Duodenal mucosa (tissue), 2 donors: ENCODE results near the gene NALCN.

Experiments used
- H3K27ac ChIP-seq: one replicate; pipeline ENCODE4 v1.7.0; 2013; ENCODE audit warnings: low read depth, low read length
- H3K27me3 ChIP-seq, 2 donors: one replicate each; pipeline ENCODE4 v1.7.0; 2013; ENCODE audit warnings: low read length in 2 of 2, control low read depth in 1 of 2; ENCODE audit not compliant: insufficient read depth in 2 of 2, control insufficient read depth in 1 of 2
- H3K36me3 ChIP-seq, 2 donors: one replicate each; pipeline ENCODE4 v1.7.0; 2013; ENCODE audit warnings: low read length in 2 of 2, control low read depth in 1 of 2; ENCODE audit not compliant: insufficient read depth in 2 of 2, control insufficient read depth in 1 of 2
- H3K4me1 ChIP-seq, 2 donors: one replicate each; pipeline ENCODE4 v1.7.0; 2013; ENCODE audit warnings: low read length in 2 of 2, control low read depth in 1 of 2; ENCODE audit not compliant: insufficient read depth in 2 of 2, control insufficient read depth in 1 of 2
- H3K4me3 ChIP-seq, 2 donors: one replicate each; pipeline ENCODE4 v1.7.0; 2013; ENCODE audit warnings: low read length in 2 of 2, low read depth in 1 of 2
- H3K9ac ChIP-seq, 2 donors: one replicate each; pipeline ENCODE4 v1.7.0; 2013; ENCODE audit warnings: low read length in 2 of 2, low read depth in 1 of 2
- H3K9me3 ChIP-seq, 2 donors: one replicate each; pipeline ENCODE4 v1.7.0; 2013; ENCODE audit warnings: low read length in 2 of 2, control low read depth in 1 of 2; ENCODE audit not compliant: control insufficient read depth in 1 of 2

NALCN gene

GRCh38 chr13:101080616-101081015 lies 335.7 kb downstream of the NALCN start:
- Histone ChIP-seq H3K9me3 (no peaks in the 10 kb centered on the region), H3K36me3 (no peaks in the 10 kb centered on the region), H3K9ac (no peak overlapping the region), H3K27me3 (no peaks in the 10 kb centered on the region), H3K27ac (no peak overlapping the region), H3K4me1 (no peaks in the 10 kb centered on the region), H3K4me3 (no peak overlapping the region)

DNA sequence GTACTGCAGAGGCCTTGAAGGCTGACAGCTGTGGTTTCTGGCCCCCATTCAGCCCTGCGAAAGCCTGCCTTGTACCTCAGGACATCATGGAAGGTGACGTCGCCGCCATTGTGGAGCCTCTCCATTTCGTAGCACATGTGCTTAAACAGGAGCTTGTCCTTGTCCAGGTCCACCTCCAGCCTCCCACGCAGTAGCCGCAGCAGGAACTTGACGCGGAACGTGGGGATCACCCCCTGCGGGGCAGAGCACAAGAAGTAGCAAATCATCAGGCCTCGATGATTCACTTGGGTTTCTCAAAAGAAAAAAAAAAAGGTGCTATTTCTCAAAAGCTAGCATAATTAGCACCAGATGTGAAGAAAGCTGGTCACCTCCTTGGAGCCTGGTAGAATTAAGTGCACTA lies 351.0 kb downstream of the NALCN start:
- H3K27ac ChIP-seq, result no peak overlapping the region
- no peaks in the 10 kb centered on the region for H3K27me3 ChIP-seq
- H3K4me3 ChIP-seq, result no peak overlapping the region
- H3K9ac ChIP-seq, result no peak overlapping the region
- H3K4me1 ChIP-seq, result no peaks in the 10 kb centered on the region
- no peaks in the 10 kb centered on the region for H3K9me3 ChIP-seq
- H3K36me3 ChIP-seq, result no peaks in the 10 kb centered on the region

DNA sequence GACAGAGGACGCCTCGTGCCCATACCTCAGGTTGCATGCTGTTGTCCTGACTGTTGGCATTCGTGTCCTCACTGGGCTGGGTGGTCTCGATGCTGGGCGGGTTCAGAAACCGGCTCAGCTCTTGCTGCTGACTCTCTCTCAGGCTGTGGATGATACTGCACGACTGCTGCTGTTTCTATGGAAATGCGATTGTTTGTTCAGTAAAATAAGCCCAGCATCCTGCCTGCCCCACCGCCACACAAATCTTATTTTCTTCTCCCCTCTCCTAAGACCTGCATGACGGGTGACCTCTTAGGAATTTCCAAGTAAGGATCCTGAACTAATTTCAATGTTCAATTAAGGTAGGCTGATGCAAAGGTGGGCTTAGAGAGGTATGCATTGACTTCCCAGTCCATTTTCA lies 356.5 kb downstream of the NALCN start:
- Histone ChIP-seq H3K4me3 (no peak overlapping the region), H3K4me1 (no peaks in the 10 kb centered on the region), H3K27me3 (no peaks in the 10 kb centered on the region), H3K27ac (no peak overlapping the region), H3K9ac (no peak overlapping the region), H3K9me3 (no peaks in the 10 kb centered on the region), H3K36me3 (no peaks in the 10 kb centered on the region)

- Histone ChIP-seq H3K4me3 (no peak overlapping the region), H3K9ac (no peak overlapping the region), H3K4me1 (no peaks in the 10 kb centered on the region), H3K27me3 (no peaks in the 10 kb centered on the region), H3K27ac (no peak overlapping the region), H3K9me3 (no peaks in the 10 kb centered on the region), H3K36me3 (no peaks in the 10 kb centered on the region)
Measured at GRCh38 chr13:101058841-101059240, 357.5 kb downstream of the NALCN start.

- Histone ChIP-seq H3K4me1 (no peaks in the 10 kb centered on the region), H3K9me3 (no peaks in the 10 kb centered on the region)
Measured at GRCh38 chr13:101053301-101054093, 362.8 kb downstream of the NALCN start.

DNA sequence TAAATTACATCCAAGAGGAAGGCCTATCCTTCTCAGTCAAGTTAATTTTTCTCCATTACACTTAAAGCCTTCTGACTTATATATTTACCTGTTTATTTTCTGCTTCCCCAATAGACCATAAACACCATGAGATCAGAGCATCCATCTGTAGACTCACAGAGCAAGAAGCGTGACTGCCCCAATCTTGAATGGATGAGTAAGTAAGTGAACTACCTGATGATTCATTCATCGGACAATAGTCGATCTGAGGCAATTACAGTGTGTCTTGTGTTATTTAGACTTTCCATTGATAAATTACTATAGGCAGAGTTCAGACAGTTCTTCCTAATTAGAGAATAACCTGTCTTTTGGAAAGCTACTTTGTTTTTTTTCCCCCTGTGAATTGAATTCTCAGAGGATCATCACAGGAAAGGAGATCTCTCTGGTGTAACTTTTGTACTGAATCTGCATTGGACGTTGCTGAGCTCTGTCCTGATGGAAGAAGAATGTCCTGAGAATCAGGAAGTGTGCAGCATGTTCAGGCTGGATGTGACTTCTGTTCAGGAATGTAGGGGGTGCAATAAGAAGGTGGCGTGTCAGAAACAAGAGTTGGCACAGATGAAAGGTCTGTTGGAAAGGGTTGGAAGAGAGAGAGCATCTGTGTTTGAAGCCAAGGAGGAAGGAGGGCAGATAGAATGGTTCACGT lies 367.0 kb downstream of the NALCN start:
- no peak overlapping the region for H3K9ac ChIP-seq
- no peaks in the 10 kb centered on the region for H3K27me3 ChIP-seq
- no peaks in the 10 kb centered on the region for H3K36me3 ChIP-seq
- H3K9me3 ChIP-seq, result no peaks in the 10 kb centered on the region
- H3K27ac ChIP-seq, result no peak overlapping the region
- H3K4me3 ChIP-seq, result no peak overlapping the region
- no peaks in the 10 kb centered on the region for H3K4me1 ChIP-seq

More at GRCh38 chr13:101053301-101054093, 362.8 kb downstream of the NALCN start:
- H3K36me3 ChIP-seq, result no peaks in the 10 kb centered on the region
- H3K4me3 ChIP-seq, result no peak overlapping the region
- H3K27ac ChIP-seq, result no peak overlapping the region
- no peaks in the 10 kb centered on the region for H3K27me3 ChIP-seq
- H3K9ac ChIP-seq, result no peak overlapping the region

GRCh38 chr13:101036546-101036945 lies 379.8 kb downstream of the NALCN start:
- Histone ChIP-seq H3K4me1 (no peaks in the 10 kb centered on the region), H3K4me3 (no peak overlapping the region), H3K27me3 (no peaks in the 10 kb centered on the region), H3K9me3 (no peaks in the 10 kb centered on the region), H3K9ac (no peak overlapping the region), H3K36me3 (no peaks in the 10 kb centered on the region), H3K27ac (no peak overlapping the region)

GRCh38 chr13:101035119-101035620 lies 381.1 kb downstream of the NALCN start:
- Histone ChIP-seq H3K9ac (no peak overlapping the region), H3K9me3 (no peaks in the 10 kb centered on the region), H3K4me1 (no peaks in the 10 kb centered on the region), H3K27ac (no peak overlapping the region), H3K36me3 (no peaks in the 10 kb centered on the region), H3K27me3 (no peaks in the 10 kb centered on the region), H3K4me3 (no peak overlapping the region)

DNA sequence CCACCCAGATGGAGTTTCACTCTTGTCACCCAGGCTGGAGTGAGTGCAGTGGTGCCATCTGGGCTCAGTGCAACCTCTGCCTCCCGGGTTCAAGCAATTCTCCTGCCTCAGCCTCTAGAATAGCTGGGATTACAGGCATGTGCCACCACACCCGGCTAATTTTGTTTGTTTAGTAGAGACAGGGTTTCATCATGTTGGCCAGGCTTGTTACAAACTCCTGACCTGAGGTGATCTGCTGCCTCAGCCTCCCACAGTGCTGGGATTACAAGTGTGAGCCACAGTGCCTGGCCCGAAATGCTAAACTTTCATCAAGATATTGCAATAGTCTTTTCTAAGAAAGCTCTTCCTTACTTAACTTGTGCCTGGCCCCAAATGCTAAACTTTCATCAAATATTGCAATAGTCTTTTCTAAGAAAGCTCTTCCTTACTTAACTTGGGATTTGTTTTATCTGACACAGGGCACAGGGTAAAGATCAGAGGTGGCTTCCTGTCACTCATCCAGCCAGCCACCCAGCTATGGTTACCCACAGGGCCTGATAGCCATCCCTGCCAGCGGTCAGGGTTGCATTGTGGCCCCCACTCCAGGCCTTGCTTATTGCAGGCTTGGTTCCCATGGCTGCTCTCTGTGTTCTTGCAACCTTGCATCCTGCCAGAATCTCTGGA lies 389.4 kb downstream of the NALCN start:
- Histone ChIP-seq H3K27ac (no peak overlapping the region), H3K27me3 (no peaks in the 10 kb centered on the region), H3K4me3 (no peak overlapping the region), H3K4me1 (no peaks in the 10 kb centered on the region), H3K36me3 (no peaks in the 10 kb centered on the region), H3K9ac (no peak overlapping the region), H3K9me3 (no peaks in the 10 kb centered on the region)

GRCh38 chr13:101026328-101026727 lies 390.0 kb downstream of the NALCN start:
- Histone ChIP-seq H3K4me3 (no peak overlapping the region), H3K36me3 (no peaks in the 10 kb centered on the region), H3K27ac (no peak overlapping the region), H3K9me3 (no peaks in the 10 kb centered on the region), H3K9ac (no peak overlapping the region), H3K27me3 (no peaks in the 10 kb centered on the region), H3K4me1 (no peaks in the 10 kb centered on the region)
